ENCODE data around the gene SERPINE3. TPM values are rescaled to one million over a fixed set of nuclear protein-coding genes. Genes with fewer than 3 reads are reported as not detected.

Gene SERPINE3
- polyA plus RNA-seq, 3 donors = not detected

GRCh38 chr13:51339952-51340732 is 651 bp downstream of the SERPINE3 start:
- H3K27ac Mint-ChIP-seq = no peak overlapping the region
- WGBS (ENCODE audit: insufficient coverage) = 100% methylated on average over 1 of the region's 4 CpGs
- H3K4me2 ChIP-seq (replicated peaks; ENCODE audit: extremely low read depth, low read length, poor library complexity, severe bottlenecking) = no peak overlapping the region

DNA sequence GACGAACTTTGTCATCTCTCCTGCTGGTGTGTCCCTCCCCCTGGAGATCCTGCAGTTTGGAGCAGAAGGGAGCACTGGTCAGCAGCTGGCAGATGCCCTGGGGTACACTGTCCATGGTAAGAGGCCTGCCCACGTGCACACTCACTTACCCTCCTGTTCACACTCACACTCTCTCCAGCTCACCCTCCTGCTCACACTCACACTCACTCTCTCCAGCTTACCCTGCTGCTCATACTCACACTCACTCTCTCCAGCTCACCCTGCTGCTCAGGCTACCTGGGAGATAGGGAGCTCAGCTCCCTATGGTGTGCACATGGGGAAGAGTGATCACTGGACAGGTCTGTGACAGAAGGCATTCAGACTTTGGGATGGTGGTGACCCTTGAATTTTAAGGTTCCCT is 1.7 kb downstream of the SERPINE3 start:
- no peaks in the 10 kb centered on the region for H3K36me3 ChIP-seq (replicated peaks in 1 of 2; ENCODE audit: control insufficient read depth in 1 of 2, insufficient read depth in 2 of 2, low read length in 2 of 2)
- H3K27ac Mint-ChIP-seq = no peak overlapping the region
- H3K27me3 Mint-ChIP-seq (ENCODE audit: low read depth in 3 of 3) = peaks cover 0 to 6% (median 2%) of the 10 kb centered on the region in 3 donors
- TF ChIP-seq, protein P1, sequence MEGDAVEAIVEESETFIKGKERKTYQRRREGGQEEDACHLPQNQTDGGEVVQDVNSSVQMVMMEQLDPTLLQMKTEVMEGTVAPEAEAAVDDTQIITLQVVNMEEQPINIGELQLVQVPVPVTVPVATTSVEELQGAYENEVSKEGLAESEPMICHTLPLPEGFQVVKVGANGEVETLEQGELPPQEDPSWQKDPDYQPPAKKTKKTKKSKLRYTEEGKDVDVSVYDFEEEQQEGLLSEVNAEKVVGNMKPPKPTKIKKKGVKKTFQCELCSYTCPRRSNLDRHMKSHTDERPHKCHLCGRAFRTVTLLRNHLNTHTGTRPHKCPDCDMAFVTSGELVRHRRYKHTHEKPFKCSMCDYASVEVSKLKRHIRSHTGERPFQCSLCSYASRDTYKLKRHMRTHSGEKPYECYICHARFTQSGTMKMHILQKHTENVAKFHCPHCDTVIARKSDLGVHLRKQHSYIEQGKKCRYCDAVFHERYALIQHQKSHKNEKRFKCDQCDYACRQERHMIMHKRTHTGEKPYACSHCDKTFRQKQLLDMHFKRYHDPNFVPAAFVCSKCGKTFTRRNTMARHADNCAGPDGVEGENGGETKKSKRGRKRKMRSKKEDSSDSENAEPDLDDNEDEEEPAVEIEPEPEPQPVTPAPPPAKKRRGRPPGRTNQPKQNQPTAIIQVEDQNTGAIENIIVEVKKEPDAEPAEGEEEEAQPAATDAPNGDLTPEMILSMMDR (IDR thresholded peaks at IDR 0.05) = no peak
- no peak overlapping the region for H3K4me2 ChIP-seq (replicated peaks; ENCODE audit: extremely low read depth, low read length, poor library complexity, severe bottlenecking)
- H4K20me1 ChIP-seq (ENCODE audit: insufficient read depth, low read length) = no peaks in the 10 kb centered on the region
- H3K9ac ChIP-seq (ENCODE audit: insufficient read depth, low read length, poor library complexity, severe bottlenecking) = no peak overlapping the region
- H2AFZ ChIP-seq (ENCODE audit: insufficient read depth, low read depth, low read length, poor library complexity, severe bottlenecking) = no peak overlapping the region
- no peaks in the 10 kb centered on the region for H3K79me2 ChIP-seq (ENCODE audit: insufficient read depth, low read length)
- intact Hi-C loops (cut with micrococcal nuclease) = no loop called here
- peak overlapping the region; percentile 40 to 61 for H3K4me3 Mint-ChIP-seq
- H3K36me3 Mint-ChIP-seq = no peaks in the 10 kb centered on the region
- no peaks in the 10 kb centered on the region for H3K4me1 ChIP-seq (ENCODE audit: control insufficient read depth in 1 of 2, insufficient read depth in 2 of 2, low read length in 2 of 2)
- no peak overlapping the region for H3K27ac ChIP-seq (ENCODE audit: low read depth in 1 of 2, low read length in 2 of 2)
- no peaks in the 10 kb centered on the region for H3K9me3 Mint-ChIP-seq
- H3K4me3 ChIP-seq (replicated peaks in 1 of 3; ENCODE audit: low read depth in 2 of 3, low read length in 3 of 3) = no peak overlapping the region
- no peaks in the 10 kb centered on the region for H3K27me3 ChIP-seq (ENCODE audit: control insufficient read depth in 2 of 2, insufficient read depth in 2 of 2, low read length in 2 of 2)
- no peak for DNase-seq
- 100% methylated on average over 2 of the region's 2 CpGs for WGBS (ENCODE audit: insufficient coverage)
- H3K4me1 Mint-ChIP-seq = peaks cover 9% of the 10 kb centered on the region
- H3K9me3 ChIP-seq (replicated peaks in 1 of 2; ENCODE audit: control insufficient read depth in 1 of 2, insufficient read depth in 1 of 2, low read length in 2 of 2) = no peaks in the 10 kb centered on the region

More at GRCh38 chr13:51339952-51340732, 651 bp downstream of the SERPINE3 start:
- Histone ChIP-seq H3K36me3 (replicated peaks in 1 of 2; ENCODE audit: control insufficient read depth in 1 of 2, insufficient read depth in 2 of 2, low read length in 2 of 2) (no peaks in the 10 kb centered on the region), H3K4me1 (ENCODE audit: control insufficient read depth in 1 of 2, insufficient read depth in 2 of 2, low read length in 2 of 2) (no peaks in the 10 kb centered on the region), H3K27me3 (ENCODE audit: control insufficient read depth in 2 of 2, insufficient read depth in 2 of 2, low read length in 2 of 2) (no peaks in the 10 kb centered on the region), H3K9ac (ENCODE audit: insufficient read depth, low read length, poor library complexity, severe bottlenecking) (no peak overlapping the region), H3K79me2 (ENCODE audit: insufficient read depth, low read length) (no peaks in the 10 kb centered on the region), H2AFZ (ENCODE audit: insufficient read depth, low read depth, low read length, poor library complexity, severe bottlenecking) (no peak overlapping the region), H3K4me3 (replicated peaks in 1 of 3; ENCODE audit: low read depth in 2 of 3, low read length in 3 of 3) (no peak overlapping the region), H3K9me3 (replicated peaks in 1 of 2; ENCODE audit: control insufficient read depth in 1 of 2, insufficient read depth in 1 of 2, low read length in 2 of 2) (no peaks in the 10 kb centered on the region), H3K27ac (ENCODE audit: low read depth in 1 of 2, low read length in 2 of 2) (no peak overlapping the region), H4K20me1 (ENCODE audit: insufficient read depth, low read length) (no peaks in the 10 kb centered on the region)
- TF ChIP-seq, protein P1 (IDR thresholded peaks at IDR 0.05) = no peak
- H3K36me3 Mint-ChIP-seq = no peaks in the 10 kb centered on the region
- no peaks in the 10 kb centered on the region for H3K9me3 Mint-ChIP-seq
- H3K4me1 Mint-ChIP-seq = peaks cover 9% of the 10 kb centered on the region
- no peak for DNase-seq
- H3K4me3 Mint-ChIP-seq = no peak overlapping the region
- peaks cover 0 to 3% (median 2%) of the 10 kb centered on the region in 3 donors for H3K27me3 Mint-ChIP-seq (ENCODE audit: low read depth in 3 of 3)
- intact Hi-C loops (cut with micrococcal nuclease) = no loop called here

Data from CD14-positive monocyte (primary cell).